D341Med (cell line): ENCODE results near the gene DOCK11.

Experiments used
- DNase-seq: peaks from one replicate; pipeline ENCODE4 v3.0.0; 2012; ENCODE audit warnings: low spot score

Gene DOCK11

DNA sequence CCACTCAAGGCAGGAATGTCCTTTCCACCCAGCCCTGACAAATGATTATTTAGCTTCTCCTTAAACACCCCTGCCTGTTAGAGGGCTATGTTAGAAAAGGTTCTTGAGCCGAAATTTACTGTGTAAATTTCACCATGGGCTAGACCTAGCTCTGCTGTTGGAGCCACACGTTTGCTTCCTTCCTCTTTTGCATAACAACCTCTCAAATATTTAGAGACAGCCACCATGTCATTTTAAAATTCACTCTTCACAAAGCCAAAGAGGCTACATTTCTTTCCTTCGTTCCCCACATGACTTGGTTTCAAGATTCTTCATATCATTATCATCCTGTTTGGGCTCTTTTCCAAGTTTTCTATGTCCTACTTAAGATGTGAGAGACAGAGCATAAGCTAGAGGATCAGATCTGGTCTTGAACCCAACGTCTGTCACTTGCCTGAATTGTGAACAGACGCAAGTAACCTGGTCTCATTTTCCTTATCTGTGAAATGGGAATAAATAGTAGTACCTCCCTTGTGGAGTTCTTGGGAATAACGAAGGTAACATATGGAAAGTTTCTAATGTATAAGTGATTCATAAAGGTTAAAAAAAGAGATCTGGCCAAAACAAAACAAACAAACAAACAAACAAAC is 6.7 kb downstream of the DOCK11 start:
- no peak for DNase-seq

- no peak for DNase-seq
Observed at GRCh38 chrX:118503260-118504041, 7.8 kb downstream of the DOCK11 start.

DNA sequence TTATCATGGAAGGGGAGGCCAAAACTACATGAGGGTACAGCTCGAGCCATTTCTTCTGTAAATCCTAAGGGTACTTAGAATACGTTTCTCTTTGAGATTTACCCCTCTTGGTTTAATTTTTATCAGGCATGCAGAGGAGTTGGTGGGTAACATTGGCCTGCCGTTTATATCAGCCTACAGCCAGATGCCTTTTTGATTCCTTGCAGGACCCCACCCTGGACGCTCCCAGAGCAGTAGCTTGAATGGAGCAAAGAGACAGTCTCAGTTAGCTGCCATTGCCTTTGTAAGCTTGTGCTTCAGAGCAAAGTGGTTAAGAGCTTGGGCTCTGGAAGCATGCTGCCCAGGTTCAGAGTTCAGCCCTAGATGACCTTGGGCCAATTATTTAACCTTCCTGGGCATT is 9.0 kb downstream of the DOCK11 start:
- DNase-seq, result no peak

- no peak for DNase-seq
Observed at GRCh38 chrX:118506805-118507480, 11.3 kb downstream of the DOCK11 start.

- DNase-seq, result no peak
Observed at GRCh38 chrX:118507766-118508165, 12.2 kb downstream of the DOCK11 start.

DNA sequence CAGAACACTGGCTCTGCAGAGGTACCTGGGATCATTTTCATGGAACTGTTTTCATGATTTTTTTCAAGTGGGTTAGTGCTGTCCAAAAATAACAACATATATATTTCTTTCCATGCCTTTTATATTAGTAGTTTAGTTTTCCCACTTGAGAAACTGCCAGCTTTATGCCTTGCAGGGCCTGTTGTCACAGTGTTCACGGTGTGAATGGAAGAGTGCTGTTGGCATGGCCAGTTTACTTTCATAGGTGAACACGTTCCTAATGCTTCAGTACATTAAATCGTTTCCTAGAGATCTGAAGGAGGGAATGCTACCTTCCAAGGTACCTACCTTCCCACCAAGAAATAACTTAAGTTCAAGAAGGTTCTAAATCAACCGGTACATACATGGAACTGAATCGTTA is 12.6 kb downstream of the DOCK11 start:
- no peak for DNase-seq

DNA sequence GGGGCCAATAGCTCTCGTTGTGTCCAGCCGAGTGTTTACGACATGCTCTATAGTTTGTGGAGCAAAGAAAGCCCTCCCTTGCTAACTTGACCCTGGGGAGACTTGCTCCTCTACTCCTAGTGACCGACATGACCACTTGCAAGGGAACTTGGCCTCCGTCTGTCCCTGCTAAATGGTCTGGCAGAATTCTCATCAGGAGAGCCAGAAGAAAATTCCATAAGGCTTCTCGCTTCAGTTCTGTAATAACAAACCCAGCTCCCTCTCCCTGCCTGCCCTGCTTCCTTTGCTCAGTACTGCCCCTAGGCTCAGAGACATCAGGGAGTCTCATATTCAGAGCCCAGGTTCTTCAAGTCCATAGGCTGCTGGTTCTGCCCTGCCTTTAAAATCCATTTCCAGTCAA is 13.0 kb downstream of the DOCK11 start:
- no peak for DNase-seq

DNA sequence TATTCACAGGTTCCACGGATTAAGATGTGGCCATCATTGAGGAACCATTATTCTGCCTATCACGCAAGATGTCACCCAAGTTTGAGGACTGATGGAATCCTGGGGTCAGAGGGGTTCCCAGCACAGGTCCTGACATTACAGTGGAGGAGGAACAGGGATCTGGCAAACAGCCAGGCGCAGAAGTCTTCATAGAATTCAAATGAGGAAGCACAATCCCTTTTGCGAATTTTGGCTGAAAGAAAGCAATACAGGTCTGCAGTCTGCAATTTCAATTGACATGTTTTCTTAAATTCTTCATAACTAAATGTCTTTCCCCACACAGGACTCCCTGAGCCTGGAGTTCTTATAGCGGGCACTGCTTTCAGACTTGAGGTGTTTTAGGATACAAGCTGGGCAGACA is 14.5 kb downstream of the DOCK11 start:
- DNase-seq, result no peak

DNA sequence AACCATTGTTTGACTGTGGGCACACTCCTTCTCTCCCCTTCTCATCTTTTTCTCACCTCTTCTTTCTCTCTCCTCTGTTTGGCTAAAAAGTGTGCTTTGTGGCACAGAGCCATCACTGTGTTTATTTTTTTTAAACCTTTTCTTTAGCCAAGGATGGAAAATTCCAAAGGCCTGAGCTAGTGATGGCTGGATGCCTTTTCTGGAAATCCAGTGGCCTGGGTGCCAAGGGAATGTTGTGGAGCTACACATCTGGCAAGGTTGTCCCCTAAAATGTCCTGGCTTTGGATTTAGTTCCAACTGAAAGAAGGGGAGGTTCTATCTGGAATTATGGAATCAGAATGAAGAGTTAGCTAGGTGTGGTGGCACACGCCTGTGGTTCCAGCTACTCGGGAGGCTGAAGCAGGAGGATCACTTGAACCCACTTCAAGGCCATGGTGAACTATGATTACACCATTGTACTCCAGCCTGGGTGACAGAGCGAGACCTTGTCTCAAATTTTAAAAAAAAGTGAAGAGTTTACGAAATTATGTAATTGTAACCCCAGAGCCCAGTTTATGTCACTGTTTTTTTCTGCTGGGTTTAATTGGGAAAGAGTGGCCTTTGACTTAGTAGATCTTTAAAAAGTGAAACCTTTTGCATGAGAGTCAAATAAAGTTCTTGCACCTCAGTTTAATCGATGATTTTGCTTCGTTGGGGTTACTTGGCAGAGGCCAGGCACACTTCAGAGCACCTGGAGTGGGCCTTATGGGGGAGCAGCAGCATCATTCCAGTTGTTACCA is 17.7 kb downstream of the DOCK11 start:
- DNase-seq, result no peak

DNA sequence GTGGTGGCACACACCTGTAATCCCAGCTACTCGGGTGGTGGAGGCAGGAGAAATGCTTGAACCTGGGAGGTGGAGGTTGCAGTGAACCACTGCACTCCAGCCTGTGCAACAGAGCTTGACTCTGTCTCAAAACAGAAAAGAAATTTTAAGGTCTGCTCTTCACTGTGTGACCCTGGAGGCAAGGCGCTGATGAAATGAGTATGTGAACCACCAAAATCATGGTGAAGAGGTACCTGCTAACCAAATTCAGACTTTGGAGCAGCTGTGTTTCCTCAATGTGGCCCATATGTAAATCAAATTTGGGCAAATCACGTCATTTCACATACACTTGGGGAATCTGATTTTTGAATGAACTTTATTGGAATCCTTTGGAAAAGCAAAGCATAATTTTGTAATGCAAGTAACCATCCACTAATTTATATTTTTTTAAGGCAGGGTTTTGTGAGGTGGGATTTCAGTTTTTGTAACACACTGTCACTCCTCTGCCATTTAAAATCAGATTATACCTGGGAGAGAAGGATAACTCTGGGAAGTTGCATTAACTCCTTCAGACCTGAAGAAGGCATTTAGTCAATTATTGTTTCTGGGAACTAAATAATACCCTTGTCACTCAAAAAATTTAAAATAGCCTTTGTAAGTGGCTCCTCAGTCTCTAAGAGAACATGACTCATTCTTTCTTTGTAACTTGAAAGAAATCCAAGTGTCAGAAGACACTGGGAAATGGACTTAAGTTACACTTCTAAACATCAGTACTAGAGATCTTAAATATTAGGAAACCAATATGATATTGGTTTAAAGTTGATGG is 24.0 kb downstream of the DOCK11 start:
- DNase-seq, result no peak

DNA sequence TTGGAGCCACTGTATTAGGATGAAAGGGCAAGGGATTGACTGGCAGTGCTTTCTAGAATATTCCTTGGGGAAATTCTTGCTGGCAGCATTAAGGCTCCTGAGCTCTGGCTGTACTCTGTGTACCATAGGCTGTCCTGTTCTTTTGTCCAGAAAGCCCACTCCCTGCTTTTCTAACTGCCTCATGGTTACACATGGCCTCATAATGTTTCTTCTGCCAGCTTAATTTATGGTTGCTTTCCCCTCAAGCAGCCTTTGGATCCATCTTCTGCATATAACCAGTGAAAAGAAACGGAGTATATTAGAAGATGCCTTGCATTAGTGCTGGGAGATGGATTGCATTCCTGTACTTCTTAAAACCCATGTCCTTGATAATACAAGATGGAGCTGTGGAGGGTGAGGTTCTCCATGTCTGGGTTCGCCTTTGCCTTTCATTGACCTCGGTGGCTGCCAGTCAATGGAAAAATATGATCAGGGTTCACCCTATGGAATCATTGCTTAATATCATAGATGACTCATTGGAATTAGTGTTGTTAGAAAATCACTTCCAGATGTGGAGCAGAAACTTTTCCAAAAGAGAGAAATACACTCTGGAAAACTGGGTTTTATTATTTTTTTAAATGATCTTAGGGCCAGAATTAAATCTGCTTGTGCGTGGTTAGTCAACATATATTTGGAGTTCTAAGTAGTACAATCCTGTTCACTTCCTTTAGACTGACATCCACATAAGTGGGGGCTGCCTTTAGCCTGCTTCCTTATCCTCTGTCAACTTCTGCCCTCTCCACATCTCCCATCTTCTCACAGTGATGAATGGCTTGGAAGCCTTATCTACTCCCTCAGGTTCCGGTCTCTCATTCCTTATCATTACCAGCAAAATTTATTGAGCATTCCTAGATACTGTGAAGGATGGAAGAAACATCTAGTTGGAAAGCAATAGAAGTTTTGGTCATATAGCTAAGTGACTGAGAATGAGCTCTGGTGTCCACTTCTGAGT is 24.9 kb downstream of the DOCK11 start:
- no peak for DNase-seq

DNA sequence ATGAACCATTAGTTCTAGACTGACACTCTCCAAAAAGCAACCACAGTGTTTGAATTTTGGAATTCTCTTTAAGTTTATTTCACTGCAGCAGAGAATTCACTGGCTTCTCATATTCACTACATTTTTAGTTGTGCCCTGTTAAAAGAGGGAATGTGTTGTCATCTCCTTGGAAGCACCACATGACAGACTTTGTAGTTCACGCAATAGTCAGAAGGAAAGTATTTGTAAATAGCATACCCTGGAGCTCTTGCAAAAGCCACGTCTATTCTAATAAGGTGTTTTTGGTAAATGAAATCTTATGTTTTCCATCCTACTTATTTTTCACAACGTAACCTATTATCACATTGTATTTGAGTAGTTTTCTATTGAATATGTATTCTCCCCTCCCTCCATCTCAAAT is 25.8 kb downstream of the DOCK11 start:
- no peak for DNase-seq

DNA sequence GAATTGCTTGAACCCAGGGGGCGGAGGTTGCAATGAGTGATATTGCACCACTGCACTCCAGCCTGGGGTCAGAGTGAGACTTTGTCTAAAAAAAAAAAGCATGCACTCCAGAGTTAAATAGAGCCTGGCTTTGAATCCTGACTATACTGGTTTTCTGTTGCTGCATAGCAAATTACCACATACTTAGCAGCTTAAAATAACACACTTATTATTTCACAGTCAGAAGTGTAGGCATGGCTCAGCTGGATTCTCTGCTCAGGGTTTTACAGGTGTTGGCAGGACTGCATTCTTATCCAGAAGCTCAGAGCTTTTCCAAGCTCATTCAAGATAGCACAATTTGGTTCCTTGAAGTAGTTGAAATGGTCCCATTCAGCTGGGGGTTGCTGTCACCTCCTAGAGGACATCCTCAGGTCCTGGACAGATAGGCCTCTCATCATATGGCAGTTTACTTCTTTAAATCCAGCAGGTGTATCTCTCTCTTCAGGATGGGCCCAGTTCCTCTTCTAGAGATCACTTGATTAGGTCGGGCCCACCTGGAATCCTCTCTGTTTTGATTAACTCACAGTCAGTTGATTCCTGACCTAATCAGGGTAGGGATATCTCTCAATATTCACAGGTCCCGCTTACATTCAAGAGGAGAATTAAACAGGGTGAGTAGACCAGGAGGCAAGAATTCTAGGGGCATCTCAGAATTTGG is 26.8 kb downstream of the DOCK11 start:
- no peak for DNase-seq

GRCh38 chrX:118523920-118524319 is 28.3 kb downstream of the DOCK11 start:
- DNase-seq, result no peak

- no peak for DNase-seq
Observed at GRCh38 chrX:118524344-118524743, 28.7 kb downstream of the DOCK11 start.

GRCh38 chrX:118525174-118525730 is 29.6 kb downstream of the DOCK11 start:
- DNase-seq, result no peak

- DNase-seq, result no peak
Observed at GRCh38 chrX:118526149-118526548, 30.5 kb downstream of the DOCK11 start.

GRCh38 chrX:118528071-118528737 is 32.6 kb downstream of the DOCK11 start:
- no peak for DNase-seq
